ENCODE data around the gene SEMA5B.
A peak's percentile ranks its signal among the peaks of the same experiment; 100 is the strongest.

The SEMA5B gene

DNA sequence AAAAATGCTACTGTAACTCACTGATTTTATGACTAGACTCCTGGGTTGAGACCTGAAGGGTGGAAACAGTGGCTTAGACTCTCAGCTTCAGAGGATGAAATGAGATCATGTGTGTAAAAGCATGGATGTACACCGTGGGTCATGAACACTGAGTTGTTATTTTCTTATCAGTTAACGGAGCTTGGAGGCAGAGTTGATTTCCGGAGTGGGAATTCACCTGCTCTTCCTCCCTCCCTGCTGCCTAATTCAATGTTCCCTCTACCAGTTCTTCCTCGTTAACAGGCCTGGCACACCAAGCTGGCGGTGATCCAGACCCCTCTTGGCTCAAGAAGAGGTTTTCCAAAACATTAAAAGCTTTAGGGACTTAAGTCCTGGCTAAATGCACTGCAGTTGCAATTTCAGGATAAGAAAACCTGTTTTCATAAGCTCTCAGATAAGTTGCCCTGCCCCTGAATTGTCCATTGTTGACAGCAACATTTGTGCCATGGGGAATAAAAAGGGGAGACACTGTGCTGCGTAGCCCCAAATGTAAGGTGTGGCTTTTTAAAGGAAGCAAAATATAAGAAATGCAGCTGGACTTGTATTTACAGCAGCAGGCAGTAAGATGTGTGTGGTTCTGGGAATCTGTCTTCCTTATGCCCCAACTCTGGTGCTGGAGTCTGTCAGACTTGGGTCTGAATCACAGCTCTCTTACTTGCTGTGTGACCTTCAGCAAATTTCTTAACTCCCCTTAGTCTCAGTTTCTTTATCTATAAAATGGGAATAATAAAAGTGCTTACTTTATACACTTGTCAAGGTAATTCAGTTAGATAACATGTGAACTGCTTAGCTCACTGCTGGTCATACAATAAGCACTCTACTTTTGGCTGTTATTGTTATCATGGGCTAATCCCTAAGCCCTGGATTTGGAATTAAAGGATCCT lies 49.2 kb upstream of the SEMA5B start (continued):
- TF ChIP-seq ZNF473 (tag by site-specific recombination; IDR thresholded peaks at IDR 0.05) = no peak
- TF ChIP-seq ZNF394 (tag by site-specific recombination; IDR thresholded peaks at IDR 0.05; ENCODE audit: borderline replicate concordance) = no peak
- TF ChIP-seq ZNF555 (tag by site-specific recombination; conservative IDR thresholded peaks at IDR 0.05) = no peak
- no peak for TF ChIP-seq KLF16 (tag by site-specific recombination; IDR thresholded peaks at IDR 0.05)
- TF ChIP-seq, protein P1, sequence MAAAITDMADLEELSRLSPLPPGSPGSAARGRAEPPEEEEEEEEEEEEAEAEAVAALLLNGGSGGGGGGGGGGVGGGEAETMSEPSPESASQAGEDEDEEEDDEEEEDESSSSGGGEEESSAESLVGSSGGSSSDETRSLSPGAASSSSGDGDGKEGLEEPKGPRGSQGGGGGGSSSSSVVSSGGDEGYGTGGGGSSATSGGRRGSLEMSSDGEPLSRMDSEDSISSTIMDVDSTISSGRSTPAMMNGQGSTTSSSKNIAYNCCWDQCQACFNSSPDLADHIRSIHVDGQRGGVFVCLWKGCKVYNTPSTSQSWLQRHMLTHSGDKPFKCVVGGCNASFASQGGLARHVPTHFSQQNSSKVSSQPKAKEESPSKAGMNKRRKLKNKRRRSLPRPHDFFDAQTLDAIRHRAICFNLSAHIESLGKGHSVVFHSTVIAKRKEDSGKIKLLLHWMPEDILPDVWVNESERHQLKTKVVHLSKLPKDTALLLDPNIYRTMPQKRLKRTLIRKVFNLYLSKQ (tag by site-specific recombination; IDR thresholded peaks at IDR 0.05; ENCODE audit: borderline replicate concordance) = no peak
- TF ChIP-seq ZNF510 (tag by site-specific recombination; IDR thresholded peaks at IDR 0.05; ENCODE audit: insufficient replicate concordance) = no peak
- no peak for TF ChIP-seq ZNF391 (tag by site-specific recombination; IDR thresholded peaks at IDR 0.05; ENCODE audit: borderline replicate concordance, low read depth)
- no peak for TF ChIP-seq ZNF544 (tag by site-specific recombination; IDR thresholded peaks at IDR 0.05)
- no peak for TF ChIP-seq MZF1 (tag by site-specific recombination; IDR thresholded peaks at IDR 0.05; ENCODE audit: borderline replicate concordance)
- TF ChIP-seq ZNF677 (tag by site-specific recombination; IDR thresholded peaks at IDR 0.05) = no peak
- TF ChIP-seq, protein P2, sequence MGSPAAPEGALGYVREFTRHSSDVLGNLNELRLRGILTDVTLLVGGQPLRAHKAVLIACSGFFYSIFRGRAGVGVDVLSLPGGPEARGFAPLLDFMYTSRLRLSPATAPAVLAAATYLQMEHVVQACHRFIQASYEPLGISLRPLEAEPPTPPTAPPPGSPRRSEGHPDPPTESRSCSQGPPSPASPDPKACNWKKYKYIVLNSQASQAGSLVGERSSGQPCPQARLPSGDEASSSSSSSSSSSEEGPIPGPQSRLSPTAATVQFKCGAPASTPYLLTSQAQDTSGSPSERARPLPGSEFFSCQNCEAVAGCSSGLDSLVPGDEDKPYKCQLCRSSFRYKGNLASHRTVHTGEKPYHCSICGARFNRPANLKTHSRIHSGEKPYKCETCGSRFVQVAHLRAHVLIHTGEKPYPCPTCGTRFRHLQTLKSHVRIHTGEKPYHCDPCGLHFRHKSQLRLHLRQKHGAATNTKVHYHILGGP (tag by site-specific recombination; IDR thresholded peaks at IDR 0.05) = no peak
- TF ChIP-seq, protein P3, sequence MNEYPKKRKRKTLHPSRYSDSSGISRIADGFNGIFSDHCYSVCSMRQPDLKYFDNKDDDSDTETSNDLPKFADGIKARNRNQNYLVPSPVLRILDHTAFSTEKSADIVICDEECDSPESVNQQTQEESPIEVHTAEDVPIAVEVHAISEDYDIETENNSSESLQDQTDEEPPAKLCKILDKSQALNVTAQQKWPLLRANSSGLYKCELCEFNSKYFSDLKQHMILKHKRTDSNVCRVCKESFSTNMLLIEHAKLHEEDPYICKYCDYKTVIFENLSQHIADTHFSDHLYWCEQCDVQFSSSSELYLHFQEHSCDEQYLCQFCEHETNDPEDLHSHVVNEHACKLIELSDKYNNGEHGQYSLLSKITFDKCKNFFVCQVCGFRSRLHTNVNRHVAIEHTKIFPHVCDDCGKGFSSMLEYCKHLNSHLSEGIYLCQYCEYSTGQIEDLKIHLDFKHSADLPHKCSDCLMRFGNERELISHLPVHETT (tag by site-specific recombination; IDR thresholded peaks at IDR 0.05) = no peak
- no peak for TF ChIP-seq ZNF140 (tag by site-specific recombination; IDR thresholded peaks at IDR 0.05)
- TF ChIP-seq MYNN (tag by site-specific recombination; IDR thresholded peaks at IDR 0.05; ENCODE audit: borderline replicate concordance) = no peak
- 0 out of 2 replicates have a peak, but pooled peaks have one; percentile 56 for TF ChIP-seq ZNF10 (tag by site-specific recombination; IDR thresholded peaks at IDR 0.05)
- TF ChIP-seq ZNF404 (tag by site-specific recombination; IDR thresholded peaks at IDR 0.05) = no peak
- no peak for TF ChIP-seq ZNF23 (tag by site-specific recombination; IDR thresholded peaks at IDR 0.05; ENCODE audit: borderline replicate concordance)
- no peak for TF ChIP-seq EGR2 (tag by site-specific recombination; IDR thresholded peaks at IDR 0.05; ENCODE audit: low read depth)
- no peak for TF ChIP-seq GLI2 (tag by site-specific recombination; IDR thresholded peaks at IDR 0.05; ENCODE audit: borderline replicate concordance, low read depth)
- TF ChIP-seq GLIS1 (tag by site-specific recombination; IDR thresholded peaks at IDR 0.05) = peak; percentile 44
- TF ChIP-seq, protein P4, sequence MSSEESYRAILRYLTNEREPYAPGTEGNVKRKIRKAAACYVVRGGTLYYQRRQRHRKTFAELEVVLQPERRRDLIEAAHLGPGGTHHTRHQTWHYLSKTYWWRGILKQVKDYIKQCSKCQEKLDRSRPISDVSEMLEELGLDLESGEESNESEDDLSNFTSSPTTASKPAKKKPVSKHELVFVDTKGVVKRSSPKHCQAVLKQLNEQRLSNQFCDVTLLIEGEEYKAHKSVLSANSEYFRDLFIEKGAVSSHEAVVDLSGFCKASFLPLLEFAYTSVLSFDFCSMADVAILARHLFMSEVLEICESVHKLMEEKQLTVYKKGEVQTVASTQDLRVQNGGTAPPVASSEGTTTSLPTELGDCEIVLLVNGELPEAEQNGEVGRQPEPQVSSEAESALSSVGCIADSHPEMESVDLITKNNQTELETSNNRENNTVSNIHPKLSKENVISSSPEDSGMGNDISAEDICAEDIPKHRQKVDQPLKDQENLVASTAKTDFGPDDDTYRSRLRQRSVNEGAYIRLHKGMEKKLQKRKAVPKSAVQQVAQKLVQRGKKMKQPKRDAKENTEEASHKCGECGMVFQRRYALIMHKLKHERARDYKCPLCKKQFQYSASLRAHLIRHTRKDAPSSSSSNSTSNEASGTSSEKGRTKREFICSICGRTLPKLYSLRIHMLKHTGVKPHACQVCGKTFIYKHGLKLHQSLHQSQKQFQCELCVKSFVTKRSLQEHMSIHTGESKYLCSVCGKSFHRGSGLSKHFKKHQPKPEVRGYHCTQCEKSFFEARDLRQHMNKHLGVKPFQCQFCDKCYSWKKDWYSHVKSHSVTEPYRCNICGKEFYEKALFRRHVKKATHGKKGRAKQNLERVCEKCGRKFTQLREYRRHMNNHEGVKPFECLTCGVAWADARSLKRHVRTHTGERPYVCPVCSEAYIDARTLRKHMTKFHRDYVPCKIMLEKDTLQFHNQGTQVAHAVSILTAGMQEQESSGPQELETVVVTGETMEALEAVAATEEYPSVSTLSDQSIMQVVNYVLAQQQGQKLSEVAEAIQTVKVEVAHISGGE (tag by site-specific recombination; conservative IDR thresholded peaks at IDR 0.05; ENCODE audit: low read depth) = no peak

All from HEK293 (cell line).